PC-9 (cell line): ENCODE data around the gene PACRG.

ENCODE experiments used
- CTCF ChIP-seq: fragments of 200-600 bp; sonication (generic); conservative IDR thresholded peaks from 2 replicates; pipeline ENCODE4 v1.6.1; 2017; ENCODE audit warnings: mixed run types, antibody characterized with exemption, mild to moderate bottlenecking, moderate library complexity
- EZH2 ChIP-seq: fragments of 200-600 bp; sonication (generic); IDR thresholded peaks from 2 replicates; pipeline ENCODE4 v1.8.0; 2017; ENCODE audit warnings: antibody characterized with exemption, low read depth

GRCh38 chr6:163062790-163063189 lies 335.0 kb downstream of the PACRG start:
- no peak for TF ChIP-seq EZH2
- TF ChIP-seq CTCF: no peak
